ENCODE measurements around the gene UBA3.

Gene UBA3

GRCh38 chr3:69052472-69052898 lies 27.7 kb downstream of the UBA3 start:
- DNase-seq (ENCODE audit: extremely low read depth, low read depth): no peak
- TF ChIP-seq CTCF (IDR thresholded peaks at IDR 0.05; ENCODE audit: low read depth, low read length): no peak; the same call in none of the 2 replicates

- TF ChIP-seq CTCF (IDR thresholded peaks at IDR 0.05; ENCODE audit: low read depth, low read length): no peak
- DNase-seq (ENCODE audit: extremely low read depth, low read depth): peak; percentile 98
These were observed 28.3 kb downstream of the UBA3 start, which contains the start of gene TMF1 for GRCh38 chr3:69051756-69052471. Gene TMF1, minus strand, starts transcription at chr3:69052333. Its CDS starts 247 bp downstream, at chr3:69052086.

- no peak for TF ChIP-seq CTCF (IDR thresholded peaks at IDR 0.05; ENCODE audit: low read depth, low read length)
- DNase-seq (ENCODE audit: extremely low read depth, low read depth): no peak
These were observed 31.2 kb downstream of the UBA3 start for GRCh38 chr3:69048990-69049389.

GRCh38 chr3:69044608-69045007 lies 35.6 kb downstream of the UBA3 start:
- no peak for DNase-seq (ENCODE audit: extremely low read depth, low read depth)
- TF ChIP-seq CTCF (IDR thresholded peaks at IDR 0.05; ENCODE audit: low read depth, low read length): no peak

- DNase-seq (ENCODE audit: extremely low read depth, low read depth): no peak
These were observed 46.7 kb downstream of the UBA3 start for GRCh38 chr3:69033470-69033869.

GRCh38 chr3:69032737-69033136 lies 47.4 kb downstream of the UBA3 start:
- no peak for TF ChIP-seq CTCF (IDR thresholded peaks at IDR 0.05; ENCODE audit: low read depth, low read length)

More at GRCh38 chr3:69033470-69033869, 46.7 kb downstream of the UBA3 start:
- TF ChIP-seq CTCF (IDR thresholded peaks at IDR 0.05; ENCODE audit: low read depth, low read length): no peak

GRCh38 chr3:69032142-69032541 lies 48.0 kb downstream of the UBA3 start:
- TF ChIP-seq CTCF (IDR thresholded peaks at IDR 0.05; ENCODE audit: low read depth, low read length): no peak
- no peak for DNase-seq (ENCODE audit: extremely low read depth, low read depth)

More at GRCh38 chr3:69032737-69033136, 47.4 kb downstream of the UBA3 start:
- DNase-seq (ENCODE audit: extremely low read depth, low read depth): no peak
